Gastrocnemius medialis (tissue), 4 donors: ENCODE results near the gene NARF. TPM values are rescaled to one million over a fixed set of nuclear protein-coding genes. Genes with fewer than 3 reads are reported as not detected.

Source experiments
- ATAC-seq, 2 donors: fragments of 150-250 bp; one replicate each; pipeline ENCODE4 v1.9.1; 2016
- DNase-seq, 2 donors: peaks; one replicate each; pipeline ENCODE4 v3.0.0-alpha.2; 2019
- H3K27ac ChIP-seq, 4 donors: fragments of 200-600 bp; sonication (generic); 1 replicate in 1 of 4; 2 replicates in 3 of 4; pipeline ENCODE4 v1.5.1; 2016 to 2018; ENCODE audit warnings: mild to moderate bottlenecking in 2 of 4, moderate library complexity in 1 of 4
- H3K27me3 ChIP-seq, 3 donors: fragments of 200-600 bp; sonication (generic) in 2 of 3; 1 replicate in 1 of 3; 2 replicates in 2 of 3; pipeline versions ENCODE4 v1.5.1 to v1.6.0; 2016 to 2019; ENCODE audit warnings: mild to moderate bottlenecking in 1 of 3, moderate library complexity in 1 of 3
- H3K36me3 ChIP-seq, 2 donors: fragments of 200-600 bp; sonication (generic) in 1 of 2; one replicate each; pipeline ENCODE4 v1.5.1; 2017 to 2018
- H3K4me1 ChIP-seq, 2 donors: fragments of 200-600 bp; sonication (generic) in 1 of 2; one replicate each; pipeline ENCODE4 v1.5.1; 2016 to 2017; ENCODE audit warnings: mild to moderate bottlenecking in 2 of 2
- H3K4me3 ChIP-seq, 4 donors: fragments of 200-600 bp; sonication (generic) in 3 of 4; 1 replicate in 1 of 4; 2 replicates in 3 of 4; pipeline ENCODE4 v1.5.1; 2016 to 2019; ENCODE audit warnings: mild to moderate bottlenecking in 2 of 4
- H3K9me3 ChIP-seq, 3 donors: fragments of 200-600 bp; sonication (generic) in 2 of 3; 1 replicate in 1 of 3; 2 replicates in 2 of 3; pipeline ENCODE4 v1.5.1; 2016 to 2019
- CTCF ChIP-seq, 5 experiments: fragments of 450-650 bp in 3 of 5; fragments of 200-600 bp in 2 of 5; sonication (generic) in 2 of 5; IDR thresholded peaks in 4 of 5; conservative IDR thresholded peaks in 1 of 5; 1 replicate in 4 of 5; 2 replicates in 1 of 5; pipeline ENCODE4 v1.5.1; 2016 to 2019; ENCODE audit warnings: antibody characterized with exemption in 5 of 5, mild to moderate bottlenecking in 3 of 5, moderate library complexity in 3 of 5
- POLR2A ChIP-seq, 2 donors: fragments of 450-650 bp; IDR thresholded peaks; one replicate each; pipeline ENCODE4 v1.6.1; 2017; ENCODE audit warnings: antibody characterized with exemption in 2 of 2, mild to moderate bottlenecking in 2 of 2, moderate library complexity in 2 of 2
- in situ Hi-C, 4 donors: fragments of 200-750 bp; cut with MboI; loops; one replicate each; pipeline versions ENCODE4 v1.15.0 to v1.8.0; 2017; ENCODE audit warnings: low sequenced_read_pairs in 4 of 4
- intact Hi-C: fragments of 100-400 bp; cut with DNase I; formaldehyde crosslinking; loops from one replicate; pipeline ENCODE4 v1.15.1; 2023; ENCODE audit warnings: low total_unique reads
- total RNA-seq, 4 donors: library from RNA; depleted of rRNA; stranded (reverse); fragments of >200 nt; gene quantifications; one replicate each; pipeline versions ENCODE4 v1.1.0 to v1.2.3, GENCODE V29; 2016

NARF gene
- total RNA-seq, 4 donors from 2014 or later, result 29.6 to 63.4 (median 49.0) TPM

- ATAC-seq (peak; percentile 37 to 60), DNase-seq (no peak)
- intact Hi-C loops, result no loop called here
- TF ChIP-seq CTCF (IDR thresholded peaks at IDR 0.05 in 4 of 5, conservative IDR thresholded peaks at IDR 0.05 in 1 of 5) (no peak), POLR2A (IDR thresholded peaks at IDR 0.05) (no peak)
- in situ Hi-C loops, result no loop called here
- H3K4me1 ChIP-seq, result peaks cover 5 to 12% of the 10 kb centered on the region in 2 donors
- H3K4me3 ChIP-seq, result no peak overlapping the region
- peaks cover 0 to 54% of the 10 kb centered on the region in 2 donors for H3K36me3 ChIP-seq
- H3K27ac ChIP-seq, result peak overlapping the region; percentile 40 to 69 (median 51)
- no peaks in the 10 kb centered on the region for H3K27me3 ChIP-seq
- no peaks in the 10 kb centered on the region for H3K9me3 ChIP-seq
Observed at GRCh38 chr17:82487910-82488309, 29.4 kb downstream of the NARF start.

GRCh38 chr17:82489117-82489516 lies 30.6 kb downstream of the NARF start:
- no peaks in the 10 kb centered on the region for H3K9me3 ChIP-seq
- H3K4me3 ChIP-seq, result no peak overlapping the region
- peaks cover 7 to 12% of the 10 kb centered on the region in 2 donors for H3K4me1 ChIP-seq
- no peaks in the 10 kb centered on the region for H3K27me3 ChIP-seq
- ATAC-seq, result peak; percentile 51 to 77
- TF ChIP-seq CTCF (IDR thresholded peaks at IDR 0.05 in 4 of 5, conservative IDR thresholded peaks at IDR 0.05 in 1 of 5) (no peak), POLR2A (IDR thresholded peaks at IDR 0.05) (no peak)
- in situ Hi-C loops, result no loop called here
- intact Hi-C loops, result no loop called here
- DNase-seq, result peak; percentile 54 to 56
- peaks cover 0 to 42% of the 10 kb centered on the region in 2 donors for H3K36me3 ChIP-seq
- peak overlapping the region; percentile 40 to 69 (median 51) for H3K27ac ChIP-seq

GRCh38 chr17:82489851-82490511 lies 31.4 kb downstream of the NARF start:
- no peaks in the 10 kb centered on the region for H3K9me3 ChIP-seq
- H3K36me3 ChIP-seq, result peaks cover 0 to 33% of the 10 kb centered on the region in 2 donors
- peak overlapping the region in 1 of 4 donors; percentile 69 for H3K27ac ChIP-seq
- H3K4me3 ChIP-seq, result no peak overlapping the region
- H3K27me3 ChIP-seq, result no peaks in the 10 kb centered on the region
- TF ChIP-seq POLR2A (IDR thresholded peaks at IDR 0.05) (no peak), CTCF (IDR thresholded peaks at IDR 0.05 in 4 of 5, conservative IDR thresholded peaks at IDR 0.05 in 1 of 5) (no peak)
- peaks cover 10 to 12% of the 10 kb centered on the region in 2 donors for H3K4me1 ChIP-seq
- in situ Hi-C loops, result no loop called here
- ATAC-seq (no peak), DNase-seq (no peak)
- intact Hi-C loops, result no loop called here

GRCh38 chr17:82490512-82491195 lies 32.1 kb downstream of the NARF start:
- DNase-seq (no peak), ATAC-seq (no peak)
- intact Hi-C loops, result no loop called here
- TF ChIP-seq POLR2A (IDR thresholded peaks at IDR 0.05), result no peak
- TF ChIP-seq CTCF (IDR thresholded peaks at IDR 0.05 in 4 of 5, conservative IDR thresholded peaks at IDR 0.05 in 1 of 5), result no peak
- Histone ChIP-seq H3K9me3 (no peaks in the 10 kb centered on the region), H3K27ac (no peak overlapping the region), H3K27me3 (no peaks in the 10 kb centered on the region), H3K4me3 (no peak overlapping the region), H3K36me3 (peaks cover 0 to 27% of the 10 kb centered on the region in 2 donors), H3K4me1 (peaks cover 10 to 12% of the 10 kb centered on the region in 2 donors)
- in situ Hi-C loops, result no loop called here
